AG04450 (cell line): ENCODE measurements around the gene GNE. TPM values are rescaled to one million over a fixed set of nuclear protein-coding genes. Genes with fewer than 3 reads are reported as not detected.

Experiments used
- CTCF ChIA-PET: fragments of 300-600, 350-600 bp; formaldehyde crosslinking; extraction: SDS; loops from one replicate; lab custom pipeline; 2022; ENCODE audit warnings: antibody characterized with exemption, inconsistent platforms; lab: Charles Lee
- POLR2A ChIA-PET: fragments of 350-600 bp; formaldehyde crosslinking; extraction: SDS; loops from one replicate; lab custom pipeline; 2021; ENCODE audit warnings: antibody characterized with exemption, inconsistent platforms; lab: Yijun Ruan, JAX
- DNase-seq: peaks from one replicate; pipeline ENCODE4 v3.0.0-alpha.2; 2011; ENCODE audit warnings: low read depth, low spot score
- H3K27ac ChIP-seq: one replicate; pipeline ENCODE4 v1.5.1; 2012; ENCODE audit warnings: low read depth, low read length, control low read depth
- H3K27me3 ChIP-seq: one replicate; pipeline ENCODE4 v1.6.0; 2012; ENCODE audit warnings: low read length; ENCODE audit not compliant: control insufficient read depth, insufficient read depth
- H3K4me3 ChIP-seq: 2 replicates; pipeline ENCODE4 v1.5.1; 2011; ENCODE audit warnings: mild to moderate bottlenecking, low read depth, low read length, control low read depth
- H3K9me3 ChIP-seq: 2 replicates; pipeline ENCODE4 v1.5.1; 2012; ENCODE audit warnings: low read length; ENCODE audit not compliant: control insufficient read depth, insufficient read depth
- CTCF ChIP-seq: IDR thresholded peaks from 2 replicates; pipeline ENCODE4 v1.5.1; 2011; ENCODE audit warnings: low read depth, low read length, control low read depth, inconsistent platforms
- polyA plus RNA-seq: library from polyadenylated mRNA; depleted of rRNA; stranded (reverse); fragments of >200 nt; gene quantifications from 2 replicates; pipeline ENCODE4 v1.2.3, GENCODE V29; 2011

Gene GNE
- polyA plus RNA-seq, 1 experiment: 17.4 TPM

DNA sequence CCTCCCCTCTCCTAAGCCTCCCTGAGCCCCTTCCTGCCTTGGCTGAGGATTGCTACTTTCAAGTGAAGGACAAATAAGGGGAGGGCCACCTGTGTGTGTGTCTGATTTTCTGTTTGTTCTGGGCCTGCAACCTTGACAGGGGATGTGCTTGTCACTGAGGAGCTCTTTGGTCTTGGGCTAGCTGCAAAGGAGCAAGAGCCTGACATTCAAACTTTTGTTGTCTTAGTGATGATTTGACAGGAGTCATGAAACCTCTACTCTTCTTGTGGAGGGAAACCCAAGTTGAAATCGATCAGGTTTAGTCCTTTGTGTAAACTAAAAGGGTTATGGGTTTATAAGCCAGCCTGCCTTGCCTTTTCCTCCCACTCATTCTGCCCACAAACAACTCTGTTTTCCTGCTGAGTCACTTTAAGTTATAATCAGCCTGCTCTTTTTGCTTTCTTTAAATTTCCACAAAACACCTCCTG, 50.7 kb downstream of the GNE start:
- H3K27me3 ChIP-seq: no peaks in the 10 kb centered on the region
- no peaks in the 10 kb centered on the region for H3K9me3 ChIP-seq
- H3K4me3 ChIP-seq: no peak overlapping the region; the same call in 1 of the 2 replicates
- no peak for DNase-seq
- ChIA-PET CTCF (interaction anchor here (1.2 kb wide), 1 partner anchor 17 kb away, joined by 4 read pairs; the partner anchor contains the start of gene CLTA), POLR2A (interaction anchor here (0.9 to 1.3 kb wide), 2 partner anchors 16 to 17 kb away, joined by 5 to 10 read pairs; partner anchors contain the start of gene CLTA)
- no peak for TF ChIP-seq CTCF
- H3K27ac ChIP-seq: peak overlapping the region; percentile 90

DNA sequence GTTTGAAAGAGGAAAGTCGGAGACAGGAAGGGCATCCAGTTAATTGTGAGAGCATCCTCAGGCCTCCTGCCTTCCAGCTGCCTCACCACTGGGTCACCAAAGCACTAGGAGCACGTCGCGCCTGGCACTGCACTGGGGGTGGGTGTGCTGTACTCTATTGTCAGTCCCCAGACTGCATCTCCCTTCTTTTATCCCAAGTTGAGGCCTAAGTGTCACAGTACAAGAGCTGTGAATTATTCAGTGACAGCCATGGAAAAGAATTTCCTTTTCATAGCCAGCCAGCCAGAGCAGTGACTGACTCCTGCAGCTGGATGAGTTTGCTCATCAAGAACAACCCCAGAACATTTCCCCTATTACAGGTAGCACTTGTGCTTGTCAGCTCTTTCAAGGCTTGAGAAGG, 51.2 kb downstream of the GNE start:
- ChIA-PET CTCF (interaction anchor here (1.2 kb wide), 1 partner anchor 16 kb away, joined by 4 read pairs; the partner anchor contains the start of gene CLTA), POLR2A (interaction anchor here (0.7 to 1.3 kb wide), 3 partner anchors 13 to 16 kb away, joined by 3 to 10 read pairs (median 5); partner anchors contain the start of gene CLTA)
- no peak for DNase-seq
- no peaks in the 10 kb centered on the region for H3K27me3 ChIP-seq
- H3K4me3 ChIP-seq: no peak overlapping the region
- no peaks in the 10 kb centered on the region for H3K9me3 ChIP-seq
- no peak for TF ChIP-seq CTCF
- H3K27ac ChIP-seq: peak overlapping the region; percentile 90

DNA sequence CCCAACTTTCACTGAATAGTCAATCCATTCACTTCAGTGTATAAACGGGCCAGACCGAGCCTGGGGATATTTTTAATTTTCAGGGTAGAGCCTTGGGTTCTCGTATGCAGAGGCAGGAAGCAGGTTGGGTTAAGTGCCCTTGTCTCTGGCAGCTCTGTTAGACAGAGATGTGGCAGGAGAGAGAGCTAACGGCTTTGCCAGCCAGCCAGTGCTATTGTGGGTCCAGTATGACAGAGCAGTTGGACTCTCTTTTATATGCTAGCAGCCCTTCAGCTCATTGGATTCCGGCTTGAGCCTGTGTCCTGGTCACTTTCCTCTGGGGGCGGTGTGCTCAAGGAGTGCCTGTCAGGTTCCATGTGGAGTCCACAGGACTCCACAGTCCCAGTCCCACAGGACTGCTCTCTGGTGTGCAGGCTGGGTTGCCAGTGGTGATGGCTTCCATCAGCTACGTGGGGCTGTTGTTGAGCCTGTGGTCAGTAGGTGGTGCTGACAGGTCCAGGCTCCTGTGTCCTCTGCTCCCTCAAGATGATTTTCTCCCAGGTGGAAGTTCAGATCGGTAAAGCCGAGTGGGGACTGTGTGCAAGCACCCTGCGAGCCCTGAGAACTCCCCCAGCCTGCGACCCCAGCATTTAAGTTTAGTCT, 53.2 kb downstream of the GNE start:
- no peaks in the 10 kb centered on the region for H3K9me3 ChIP-seq
- H3K27ac ChIP-seq: no peak overlapping the region
- H3K27me3 ChIP-seq: no peaks in the 10 kb centered on the region
- no peak for DNase-seq
- ChIA-PET CTCF (interaction anchor here (1.0 kb wide), 1 partner anchor 15 kb away, joined by 6 read pairs; the partner anchor contains the start of gene CLTA), POLR2A (no interaction called here)
- H3K4me3 ChIP-seq: no peak overlapping the region
- TF ChIP-seq CTCF: peak; percentile 31

- ChIA-PET POLR2A (interaction anchor here (0.7 to 0.9 kb wide), 2 partner anchors 13 to 289 kb away, joined by 3 read pairs; partner anchors contain the start of gene HRCT1), CTCF (interaction anchor here (0.9 to 1.2 kb wide), 2 partner anchors 29 to 186 kb away, joined by 3 to 8 read pairs; no protein-coding TSS in a partner anchor)
- no peak overlapping the region for H3K4me3 ChIP-seq
- no peak for TF ChIP-seq CTCF
- no peaks in the 10 kb centered on the region for H3K9me3 ChIP-seq
- DNase-seq: no peak
- H3K27me3 ChIP-seq: no peaks in the 10 kb centered on the region
- H3K27ac ChIP-seq: no peak overlapping the region
These were observed 63.8 kb downstream of the GNE start for GRCh38 chr9:36194326-36195000.
